Spleen (tissue), 7 donors: Measurements from ENCODE around the gene DNAH11.

ENCODE experiments used
- POLR2A ChIP-seq, 3 donors: fragments of 450-650 bp; IDR thresholded peaks; one replicate each; pipeline ENCODE4 v1.5.1; 2017; ENCODE audit warnings: antibody characterized with exemption in 3 of 3, mild to moderate bottlenecking in 1 of 3
- TF ChIP-seq, protein P1 (sequence below), 11 experiments: fragments of 200-600 bp in 7 of 11; fragments of 450-650 bp in 4 of 11; sonication (generic) in 4 of 11; IDR thresholded peaks in 8 of 11; conservative IDR thresholded peaks in 3 of 11; 1 replicate in 7 of 11; 2 replicates in 4 of 11; pipeline versions ENCODE4 v1.4.0 to v1.8.0; 2016 to 2021; ENCODE audit warnings: antibody characterized with exemption in 11 of 11, inconsistent platforms in 4 of 11, mild to moderate bottlenecking in 1 of 11
- donor health status: DM: no; HTN: no; CAD: no; lungs with moderate emphysema.
- donor health status: DM: no; HTN: no; CAD: no.
- donor health status: DM: no; HTN: no; CAD: no.

DNA sequence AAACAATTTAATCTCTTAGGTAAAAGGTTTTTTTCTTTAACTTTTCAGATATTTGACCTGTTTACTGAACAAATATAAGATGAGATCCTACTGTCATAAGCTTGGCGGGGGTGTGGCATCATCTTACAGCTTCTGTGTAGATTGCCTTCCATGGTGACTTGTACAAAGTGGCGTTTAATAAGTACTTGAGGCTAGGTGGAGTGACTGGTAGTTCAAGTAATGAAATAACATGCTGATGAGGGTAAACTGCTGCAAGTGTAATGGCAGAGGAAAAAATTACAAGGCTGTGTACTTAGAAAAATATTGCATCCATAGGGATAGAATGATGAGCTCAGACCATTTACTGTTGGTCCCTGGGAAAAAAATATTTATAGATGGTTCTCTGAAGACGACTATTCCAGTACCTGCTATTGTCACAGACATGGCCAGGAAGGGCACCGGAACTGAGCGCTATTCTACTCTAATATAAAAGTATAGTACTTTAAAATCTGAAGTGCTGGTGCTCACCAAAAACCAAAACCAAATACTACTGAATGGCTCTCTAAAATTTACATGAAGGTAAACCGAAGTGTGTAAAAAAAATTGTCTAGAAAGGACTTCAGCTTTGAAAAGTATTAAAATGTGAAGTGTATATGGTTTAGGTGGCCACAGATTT, 42.4 kb downstream of the DNAH11 start:
- TF ChIP-seq POLR2A (IDR thresholded peaks at IDR 0.05) = no peak
- TF ChIP-seq, protein P1, sequence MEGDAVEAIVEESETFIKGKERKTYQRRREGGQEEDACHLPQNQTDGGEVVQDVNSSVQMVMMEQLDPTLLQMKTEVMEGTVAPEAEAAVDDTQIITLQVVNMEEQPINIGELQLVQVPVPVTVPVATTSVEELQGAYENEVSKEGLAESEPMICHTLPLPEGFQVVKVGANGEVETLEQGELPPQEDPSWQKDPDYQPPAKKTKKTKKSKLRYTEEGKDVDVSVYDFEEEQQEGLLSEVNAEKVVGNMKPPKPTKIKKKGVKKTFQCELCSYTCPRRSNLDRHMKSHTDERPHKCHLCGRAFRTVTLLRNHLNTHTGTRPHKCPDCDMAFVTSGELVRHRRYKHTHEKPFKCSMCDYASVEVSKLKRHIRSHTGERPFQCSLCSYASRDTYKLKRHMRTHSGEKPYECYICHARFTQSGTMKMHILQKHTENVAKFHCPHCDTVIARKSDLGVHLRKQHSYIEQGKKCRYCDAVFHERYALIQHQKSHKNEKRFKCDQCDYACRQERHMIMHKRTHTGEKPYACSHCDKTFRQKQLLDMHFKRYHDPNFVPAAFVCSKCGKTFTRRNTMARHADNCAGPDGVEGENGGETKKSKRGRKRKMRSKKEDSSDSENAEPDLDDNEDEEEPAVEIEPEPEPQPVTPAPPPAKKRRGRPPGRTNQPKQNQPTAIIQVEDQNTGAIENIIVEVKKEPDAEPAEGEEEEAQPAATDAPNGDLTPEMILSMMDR (IDR thresholded peaks at IDR 0.05 in 8 of 11, conservative IDR thresholded peaks at IDR 0.05 in 3 of 11) = no peak
